ENCODE results near the gene CXCL16.

CXCL16 gene

DNA sequence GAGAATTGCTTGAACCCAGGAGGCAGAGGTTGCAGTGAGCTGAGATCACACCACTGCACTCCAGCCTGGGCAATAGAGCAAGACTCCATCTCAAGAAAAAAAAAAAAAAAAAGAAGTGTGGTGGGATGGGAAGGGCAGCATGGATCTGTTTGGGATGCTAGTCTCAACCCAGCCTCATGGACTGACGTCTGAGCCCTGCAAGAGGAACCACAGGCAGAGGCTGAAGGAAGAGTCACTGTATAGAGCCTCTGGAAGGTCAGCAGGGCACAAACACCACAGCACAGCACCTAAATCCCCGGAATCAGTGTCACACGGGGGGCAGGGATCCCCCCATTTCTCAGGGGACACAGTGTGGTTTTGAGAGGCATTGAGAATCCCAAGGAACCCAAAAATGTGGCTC is 10.9 kb upstream of the CXCL16 start:
- Histone ChIP-seq H3K36me3 (ENCODE audit: low read length) (no peaks in the 10 kb centered on the region), H3K9me3 (ENCODE audit: insufficient read depth, low read length) (no peaks in the 10 kb centered on the region)

DNA sequence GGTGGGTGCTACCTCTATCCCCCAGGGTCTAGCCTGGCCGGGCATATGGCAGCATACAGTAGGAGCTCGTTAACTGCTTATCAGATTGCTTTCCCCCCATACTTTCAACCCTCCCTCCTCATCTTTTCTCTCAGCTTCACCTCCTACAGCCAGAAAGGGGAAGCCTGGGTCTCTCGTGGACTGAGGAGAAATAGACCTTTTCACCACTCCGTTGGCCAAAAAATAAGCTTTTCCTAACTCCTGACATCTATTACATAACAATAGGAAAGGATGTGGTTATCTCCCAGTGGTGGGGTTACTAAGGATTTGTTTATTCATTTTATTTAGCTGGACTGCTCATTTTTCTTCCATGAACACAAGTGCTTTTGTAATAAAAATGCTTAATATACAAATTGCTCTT is 9.0 kb upstream of the CXCL16 start:
- no peak overlapping the region for H3K9ac ChIP-seq (ENCODE audit: low read length)
- H3K36me3 ChIP-seq (ENCODE audit: low read length), result no peaks in the 10 kb centered on the region
- no peaks in the 10 kb centered on the region for H3K79me2 ChIP-seq (ENCODE audit: insufficient read depth, low read length)
- no peak overlapping the region for H3K4me3 ChIP-seq (ENCODE audit: insufficient read depth, low read length, poor library complexity, severe bottlenecking)
- H3K4me2 ChIP-seq (ENCODE audit: low read depth, low read length, poor library complexity, severe bottlenecking), result no peak overlapping the region
- H2AFZ ChIP-seq (ENCODE audit: low read depth, low read length, severe bottlenecking), result no peak overlapping the region
- no peak overlapping the region for H3K27ac ChIP-seq (ENCODE audit: low read depth, low read length)
- H3K9me2 ChIP-seq (replicated peaks; ENCODE audit: insufficient read depth, low read length), result no peaks in the 10 kb centered on the region
- H3K27me3 ChIP-seq (ENCODE audit: low read length), result no peaks in the 10 kb centered on the region
- no peaks in the 10 kb centered on the region for H4K20me1 ChIP-seq (ENCODE audit: low read depth, low read length)
- H3K9me3 ChIP-seq (ENCODE audit: insufficient read depth, low read length), result no peaks in the 10 kb centered on the region
- no peak for TF ChIP-seq EZH2phosphoT487 (conservative IDR thresholded peaks at IDR 0.05; ENCODE audit: low read length)
- TF ChIP-seq, protein P1, sequence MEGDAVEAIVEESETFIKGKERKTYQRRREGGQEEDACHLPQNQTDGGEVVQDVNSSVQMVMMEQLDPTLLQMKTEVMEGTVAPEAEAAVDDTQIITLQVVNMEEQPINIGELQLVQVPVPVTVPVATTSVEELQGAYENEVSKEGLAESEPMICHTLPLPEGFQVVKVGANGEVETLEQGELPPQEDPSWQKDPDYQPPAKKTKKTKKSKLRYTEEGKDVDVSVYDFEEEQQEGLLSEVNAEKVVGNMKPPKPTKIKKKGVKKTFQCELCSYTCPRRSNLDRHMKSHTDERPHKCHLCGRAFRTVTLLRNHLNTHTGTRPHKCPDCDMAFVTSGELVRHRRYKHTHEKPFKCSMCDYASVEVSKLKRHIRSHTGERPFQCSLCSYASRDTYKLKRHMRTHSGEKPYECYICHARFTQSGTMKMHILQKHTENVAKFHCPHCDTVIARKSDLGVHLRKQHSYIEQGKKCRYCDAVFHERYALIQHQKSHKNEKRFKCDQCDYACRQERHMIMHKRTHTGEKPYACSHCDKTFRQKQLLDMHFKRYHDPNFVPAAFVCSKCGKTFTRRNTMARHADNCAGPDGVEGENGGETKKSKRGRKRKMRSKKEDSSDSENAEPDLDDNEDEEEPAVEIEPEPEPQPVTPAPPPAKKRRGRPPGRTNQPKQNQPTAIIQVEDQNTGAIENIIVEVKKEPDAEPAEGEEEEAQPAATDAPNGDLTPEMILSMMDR (IDR thresholded peaks at IDR 0.05; ENCODE audit: insufficient read depth, low read length, poor library complexity, severe bottlenecking), result no peak
- H3F3A ChIP-seq (ENCODE audit: insufficient read depth), result no peaks in the 10 kb centered on the region

More for the DNA sequence above, 10.9 kb upstream of the CXCL16 start:
- H3K4me3 ChIP-seq (ENCODE audit: insufficient read depth, low read length, poor library complexity, severe bottlenecking), result no peak overlapping the region
- no peak overlapping the region for H2AFZ ChIP-seq (ENCODE audit: low read depth, low read length, severe bottlenecking)
- H3K9me2 ChIP-seq (replicated peaks; ENCODE audit: insufficient read depth, low read length), result no peaks in the 10 kb centered on the region
- no peak overlapping the region for H3K9ac ChIP-seq (ENCODE audit: low read length)
- no peaks in the 10 kb centered on the region for H4K20me1 ChIP-seq (ENCODE audit: low read depth, low read length)
- H3K4me2 ChIP-seq (ENCODE audit: low read depth, low read length, poor library complexity, severe bottlenecking), result no peak overlapping the region
- TF ChIP-seq, protein P1 (IDR thresholded peaks at IDR 0.05; ENCODE audit: insufficient read depth, low read length, poor library complexity, severe bottlenecking), result no peak
- no peaks in the 10 kb centered on the region for H3K79me2 ChIP-seq (ENCODE audit: insufficient read depth, low read length)
- no peaks in the 10 kb centered on the region for H3K27me3 ChIP-seq (ENCODE audit: low read length)
- H3K27ac ChIP-seq (ENCODE audit: low read depth, low read length), result no peak overlapping the region
- no peaks in the 10 kb centered on the region for H3F3A ChIP-seq (ENCODE audit: insufficient read depth)

DNA sequence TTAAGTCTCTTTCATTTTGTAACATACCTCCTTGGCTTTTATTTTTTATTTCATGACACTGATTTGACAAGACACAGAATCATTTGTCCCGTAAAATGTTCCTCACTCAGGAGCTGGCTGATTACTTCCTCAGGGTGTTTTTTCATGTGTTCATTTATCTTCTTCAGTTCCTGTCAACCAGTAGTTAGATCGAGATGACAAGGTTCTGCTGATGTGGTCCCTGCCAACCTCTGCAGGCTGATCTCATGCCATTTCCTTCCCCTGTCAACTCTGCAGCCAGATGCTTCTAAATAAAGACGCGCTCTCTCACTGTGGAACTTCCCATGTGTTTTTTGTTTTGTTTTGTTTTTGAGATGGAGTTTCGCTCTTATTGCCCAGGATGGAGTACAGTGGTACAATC is 8.1 kb upstream of the CXCL16 start:
- no peak overlapping the region for H3K9ac ChIP-seq (ENCODE audit: low read length)
- H3K36me3 ChIP-seq (ENCODE audit: low read length), result no peaks in the 10 kb centered on the region
- no peaks in the 10 kb centered on the region for H4K20me1 ChIP-seq (ENCODE audit: low read depth, low read length)
- H3K9me3 ChIP-seq (ENCODE audit: insufficient read depth, low read length), result no peaks in the 10 kb centered on the region
- H3K27ac ChIP-seq (ENCODE audit: low read depth, low read length), result no peak overlapping the region
- no peaks in the 10 kb centered on the region for H3K27me3 ChIP-seq (ENCODE audit: low read length)
- H3K4me2 ChIP-seq (ENCODE audit: low read depth, low read length, poor library complexity, severe bottlenecking), result no peak overlapping the region
- no peaks in the 10 kb centered on the region for H3K9me2 ChIP-seq (replicated peaks; ENCODE audit: insufficient read depth, low read length)
- H3K4me3 ChIP-seq (ENCODE audit: insufficient read depth, low read length, poor library complexity, severe bottlenecking), result no peak overlapping the region
- no peaks in the 10 kb centered on the region for H3K79me2 ChIP-seq (ENCODE audit: insufficient read depth, low read length)
- TF ChIP-seq EZH2phosphoT487 (conservative IDR thresholded peaks at IDR 0.05; ENCODE audit: low read length), result no peak
- TF ChIP-seq, protein P1 (IDR thresholded peaks at IDR 0.05; ENCODE audit: insufficient read depth, low read length, poor library complexity, severe bottlenecking), result no peak
- H2AFZ ChIP-seq (ENCODE audit: low read depth, low read length, severe bottlenecking), result no peak overlapping the region
- no peaks in the 10 kb centered on the region for H3F3A ChIP-seq (ENCODE audit: insufficient read depth)
